ENCODE data around the gene RUBCN.

RUBCN gene

DNA sequence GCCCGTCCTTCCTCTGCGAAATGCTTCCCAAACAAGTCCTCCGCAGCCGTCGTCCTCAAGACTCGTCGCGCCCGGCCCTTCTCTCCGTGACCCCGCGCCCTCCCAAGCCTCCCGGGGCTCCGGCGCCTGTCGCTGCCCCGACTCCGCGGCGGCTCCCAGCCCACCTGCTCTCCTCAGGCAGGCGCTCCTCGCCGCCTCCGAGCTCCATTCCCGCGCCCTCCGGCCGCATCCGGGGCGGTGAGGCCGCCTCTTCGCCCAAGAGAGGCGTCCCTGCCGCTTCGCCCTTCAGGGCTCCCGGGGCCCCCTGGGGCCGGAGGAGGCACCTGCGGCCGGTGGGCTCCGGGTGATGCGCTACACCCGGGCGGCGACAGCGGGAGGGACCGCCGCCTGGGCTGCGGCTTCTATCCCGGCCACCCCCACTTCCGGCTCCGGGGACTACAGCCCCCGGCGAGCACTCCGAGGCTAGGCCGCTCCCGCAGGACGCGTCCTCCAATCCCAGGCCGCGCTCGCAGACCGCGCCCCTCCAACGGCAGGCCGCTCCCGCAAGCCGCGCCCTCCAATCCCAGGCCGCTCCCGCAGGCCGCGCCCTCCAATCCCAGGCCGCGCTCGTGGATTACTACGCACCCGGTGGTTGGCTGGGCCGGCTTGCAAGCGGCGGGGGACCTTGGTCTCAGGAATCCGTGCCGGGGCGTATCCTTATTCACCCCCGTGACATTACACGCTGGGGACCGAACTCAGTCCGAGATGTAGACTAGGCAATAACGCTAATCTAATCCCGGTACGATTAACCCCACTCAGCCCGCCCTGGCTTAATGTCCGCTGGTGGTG is at the start of gene RUBCN:
Gene RUBCN (minus strand): TSS at position 414 of the 828 bp plus-strand sequence. CDS start 185 bp downstream, at position 229.
- DNase-seq = peak; percentile 99

DNA sequence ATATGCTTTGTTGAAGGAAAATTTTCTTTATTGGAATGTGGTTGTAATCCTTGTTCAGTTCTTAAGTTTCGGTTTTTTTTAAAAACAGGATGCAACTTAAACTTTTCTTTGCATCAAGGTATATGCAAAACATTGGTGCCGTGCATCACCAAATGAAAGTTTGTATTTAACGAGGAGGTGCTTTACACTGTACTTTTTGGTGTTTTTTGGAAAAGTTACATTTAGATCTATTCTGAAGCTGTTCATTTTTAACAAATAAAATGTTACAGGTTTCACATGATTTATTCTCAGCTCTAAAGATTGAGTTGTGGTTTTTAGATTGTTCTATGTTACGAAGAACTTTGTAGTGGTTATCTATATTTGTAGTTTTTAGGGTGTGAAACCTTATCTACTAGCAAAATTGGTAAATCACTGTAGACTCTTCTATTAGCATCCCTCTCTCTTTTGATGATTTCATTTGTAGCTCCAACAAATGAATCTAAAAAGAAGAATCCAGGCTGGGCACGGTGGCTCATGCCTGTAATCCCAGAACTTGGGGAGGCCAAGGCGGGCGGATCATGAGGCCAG is 47.4 kb upstream of the RUBCN start:
- DNase-seq = no peak

DNA sequence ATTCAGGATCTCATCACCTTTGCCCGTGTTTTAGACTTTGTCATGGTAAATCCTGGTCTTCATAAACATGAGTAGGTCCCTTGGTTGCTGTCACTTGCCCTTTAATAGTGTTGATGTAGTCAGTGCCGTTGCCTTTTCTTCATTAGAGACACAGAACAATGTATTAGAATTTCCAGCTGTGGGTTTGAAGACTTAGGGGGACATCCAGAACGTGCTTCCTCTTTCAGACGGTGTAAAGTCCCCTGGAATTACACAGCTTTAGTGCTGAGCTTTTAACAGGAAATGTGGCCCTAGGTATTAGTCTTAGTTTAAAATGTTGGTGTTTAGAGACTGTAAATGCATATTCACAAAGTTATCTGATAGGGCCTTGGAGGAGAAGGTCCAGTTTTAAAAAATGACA is 45.5 kb upstream of the RUBCN start:
- no peak for DNase-seq

DNA sequence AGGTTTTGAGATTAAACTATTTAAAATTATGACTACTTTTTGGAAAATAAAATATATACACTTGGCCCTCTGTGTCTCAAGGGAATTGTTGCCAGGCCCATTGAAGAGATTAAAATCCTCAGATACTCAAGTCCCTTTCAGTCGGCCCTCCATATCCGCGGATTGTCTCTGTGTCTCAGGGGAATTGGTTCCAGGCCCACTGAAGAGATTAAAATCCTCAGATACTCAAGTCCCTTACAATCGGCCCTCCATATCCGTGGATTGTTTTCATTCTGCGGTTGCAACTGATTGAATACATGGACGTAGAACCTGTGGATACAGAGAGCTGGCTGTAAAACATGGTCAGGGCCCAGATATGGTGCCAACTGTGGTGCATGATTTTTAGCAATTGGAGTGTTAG is 38.6 kb upstream of the RUBCN start:
- DNase-seq = no peak

DNA sequence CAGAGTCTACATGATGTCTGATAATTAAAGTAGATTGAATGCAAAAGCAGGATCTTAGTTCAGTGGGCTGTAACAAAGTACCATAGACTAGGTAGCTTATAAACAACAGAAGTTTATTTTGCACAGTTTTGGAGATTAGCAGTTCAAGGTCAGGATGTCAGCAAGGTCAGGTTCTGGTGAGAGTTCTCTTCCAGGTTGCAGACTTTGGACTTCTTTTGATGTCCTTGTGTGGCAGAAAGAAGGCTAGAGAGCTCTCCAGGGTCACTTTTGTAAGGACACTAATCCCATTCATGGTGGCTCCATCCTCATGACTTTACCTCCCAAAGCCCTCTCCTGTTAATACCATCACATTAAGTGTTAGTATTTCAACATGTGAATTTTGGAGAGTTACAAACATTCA is 25.1 kb upstream of the RUBCN start:
- no peak for DNase-seq

DNA sequence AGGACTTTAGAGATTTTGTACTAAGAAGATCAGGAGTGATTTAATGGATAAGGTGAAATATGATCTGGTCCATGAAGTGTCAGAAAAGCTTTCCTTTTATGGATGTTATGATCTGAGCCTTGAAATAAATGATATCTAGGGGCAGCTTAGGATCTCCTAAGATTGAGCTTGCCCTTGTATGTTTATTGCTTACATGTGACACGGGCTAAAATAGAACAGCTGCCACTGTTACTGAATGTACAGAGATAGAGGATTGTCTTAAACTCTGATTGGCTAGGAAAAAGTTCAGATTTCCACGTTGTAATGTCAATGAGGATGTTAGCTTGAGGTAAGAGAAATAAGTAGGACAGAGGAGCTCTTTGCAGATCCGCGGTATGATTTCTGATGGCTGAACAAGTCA is 21.8 kb upstream of the RUBCN start:
- no peak for DNase-seq

DNA sequence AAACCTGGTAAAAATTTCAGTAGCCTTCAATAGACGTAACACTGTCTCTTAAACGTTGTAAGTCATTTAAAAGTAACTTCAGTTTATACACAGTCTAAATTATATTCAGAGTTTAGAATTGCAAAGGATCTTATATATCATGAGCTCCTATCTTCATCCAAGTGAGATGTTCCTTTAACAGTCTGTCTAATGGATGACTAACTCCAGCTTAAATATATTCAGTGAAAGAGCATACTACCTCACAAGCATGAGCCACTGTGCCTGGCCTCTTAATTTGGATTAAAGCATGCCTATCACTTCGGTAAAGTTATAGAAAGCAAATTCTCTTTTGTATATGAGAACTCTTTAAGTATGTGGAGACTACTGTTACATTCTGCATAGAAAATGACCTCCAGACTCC is 20.0 kb upstream of the RUBCN start:
- DNase-seq = no peak

DNA sequence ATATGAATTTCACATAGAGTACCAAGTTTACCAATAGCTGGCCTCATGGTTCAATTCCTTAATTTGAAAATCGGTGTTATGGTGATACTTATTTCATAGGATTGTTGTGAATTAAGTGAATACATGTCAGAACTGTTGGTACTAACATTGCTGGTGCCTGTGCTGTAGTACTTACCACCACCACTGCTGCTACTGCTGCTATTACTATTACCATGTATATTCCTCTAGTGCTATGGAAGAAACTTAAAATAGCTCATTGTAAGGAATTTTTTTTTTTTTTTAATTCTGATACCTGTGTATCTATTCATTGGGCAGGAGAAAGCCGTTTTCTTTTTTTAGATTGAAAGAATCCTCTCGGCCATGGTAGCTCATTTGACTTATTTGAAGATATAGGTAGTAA is 16.6 kb upstream of the RUBCN start:
- DNase-seq = no peak

DNA sequence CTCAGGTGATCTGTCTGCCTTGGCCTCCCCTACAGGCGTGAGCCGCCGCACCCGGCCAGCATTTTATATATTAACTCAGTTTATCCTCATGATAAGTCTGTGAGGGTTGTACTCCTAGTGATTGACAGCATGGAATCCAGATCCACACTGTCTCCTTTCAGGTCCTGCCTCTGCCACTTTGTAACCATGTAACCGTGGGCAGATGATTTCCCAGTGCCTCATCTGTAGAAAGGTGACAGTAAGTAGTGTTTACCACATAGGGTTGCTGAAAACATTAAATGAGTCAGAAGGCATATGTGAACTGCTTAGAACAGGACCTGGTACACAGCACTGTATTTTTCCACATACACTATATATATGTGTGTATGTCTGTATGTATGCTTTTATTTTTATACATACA is 15.4 kb upstream of the RUBCN start:
- DNase-seq = no peak

DNA sequence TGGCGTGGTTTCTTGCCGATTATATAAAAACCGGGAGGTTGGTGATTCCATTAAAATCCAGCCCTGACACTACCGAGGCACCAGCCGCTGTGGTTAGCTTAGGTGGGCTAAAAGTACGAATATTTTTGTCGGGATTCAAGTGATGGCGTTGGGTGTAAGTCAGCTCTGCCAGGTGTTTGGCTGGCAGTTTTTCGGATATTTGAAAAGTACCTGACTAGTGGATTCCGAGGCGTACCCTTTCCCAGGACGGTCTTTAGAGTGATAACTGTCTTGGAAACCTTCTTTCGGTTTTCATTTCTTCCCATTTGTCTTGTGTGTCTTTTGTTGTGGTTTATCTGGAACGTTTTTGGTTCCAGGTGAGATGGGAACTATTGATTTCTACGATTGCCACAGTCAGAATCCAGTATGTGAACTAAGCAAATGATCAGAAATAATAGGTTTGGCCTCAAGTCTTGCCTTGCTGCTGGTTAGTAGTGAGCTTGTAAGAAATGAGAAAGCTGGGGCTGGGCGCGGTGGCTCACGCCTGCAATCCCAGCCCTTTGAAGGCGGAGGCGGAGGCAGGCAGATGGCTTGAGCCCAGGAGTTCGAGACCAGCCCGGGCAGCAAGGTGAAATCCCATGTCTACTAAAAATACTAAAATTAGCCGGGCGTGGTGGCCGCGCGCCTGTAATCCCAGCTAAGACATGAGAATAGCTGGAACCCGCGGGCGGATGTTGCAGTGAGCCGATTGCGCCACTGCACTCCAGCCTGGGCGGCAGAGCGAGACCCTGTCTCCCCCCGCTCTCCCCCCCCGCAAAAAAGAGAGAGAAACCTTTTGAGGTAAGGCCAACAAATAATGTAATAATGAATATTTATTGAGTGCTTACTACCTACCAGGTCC is 14.4 kb upstream of the RUBCN start:
- DNase-seq = peak; percentile 68

DNA sequence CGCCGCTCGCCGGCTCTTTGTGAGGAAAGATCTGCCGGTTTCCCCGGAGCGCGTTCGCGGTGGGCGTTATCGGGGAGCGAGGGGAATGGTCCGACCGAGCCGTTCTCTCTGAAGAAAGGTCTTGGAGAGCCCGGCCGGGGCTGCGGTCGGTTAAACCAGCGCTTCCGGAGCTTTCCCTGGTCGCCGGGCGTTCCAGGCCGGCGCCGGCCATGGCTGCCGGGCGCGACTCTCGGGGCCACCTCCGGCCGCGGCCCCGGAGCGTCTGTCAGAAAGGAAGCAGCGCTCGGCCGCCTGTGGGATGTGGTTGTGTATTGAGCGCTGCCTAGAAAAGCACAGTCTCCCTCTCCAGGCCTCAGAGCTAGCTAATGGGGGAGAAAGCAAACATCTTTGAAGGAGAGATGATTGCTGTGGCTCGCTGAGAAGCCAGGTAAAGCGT is 13.7 kb upstream of the RUBCN start:
- peak; percentile 78 for DNase-seq

DNA sequence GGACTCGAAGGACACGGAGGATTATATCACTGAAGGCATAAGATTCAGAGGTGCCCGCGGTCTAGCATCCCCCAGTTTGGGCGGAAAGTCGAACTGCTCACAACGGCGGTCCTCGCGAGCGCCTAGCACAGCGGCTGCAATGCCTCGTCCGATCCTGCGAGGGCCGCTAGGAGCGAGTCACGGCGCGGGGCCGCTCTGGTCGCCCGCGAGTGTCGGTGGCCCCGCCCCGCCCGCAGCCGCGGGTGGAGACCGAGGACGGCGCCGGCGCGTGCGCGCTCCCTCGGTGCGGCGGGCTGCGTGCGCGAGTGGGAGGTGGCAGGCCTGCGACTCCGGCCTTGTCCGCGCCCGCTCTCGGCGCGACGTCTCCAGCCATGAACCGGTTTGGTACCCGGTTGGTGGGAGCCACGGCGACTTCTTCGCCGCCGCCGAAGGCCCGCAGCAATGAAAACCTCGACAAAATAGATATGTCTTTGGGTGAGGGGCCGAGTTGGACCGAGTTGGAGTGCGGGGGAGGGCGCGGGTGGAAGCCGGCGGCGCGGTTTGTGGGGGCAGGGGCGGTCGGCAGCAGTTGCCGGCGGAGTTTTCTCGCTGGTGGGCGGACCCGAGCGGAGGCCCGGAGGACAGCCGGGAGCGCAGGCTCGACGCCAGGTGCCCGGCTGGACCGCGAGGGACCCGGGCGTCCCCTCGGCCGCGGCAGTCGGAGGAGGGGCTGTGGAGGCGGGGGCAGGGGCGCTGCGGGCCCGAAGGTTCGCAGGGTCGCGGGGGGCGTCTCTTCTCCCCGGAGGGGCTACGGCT is 13.1 kb upstream of the RUBCN start, which contains the start of gene FYTTD1:
Gene FYTTD1 (plus strand): TSS at position 283 of the 795 bp plus-strand sequence. CDS start 89 bp downstream, at position 372.
- DNase-seq = peak; percentile 96

DNA sequence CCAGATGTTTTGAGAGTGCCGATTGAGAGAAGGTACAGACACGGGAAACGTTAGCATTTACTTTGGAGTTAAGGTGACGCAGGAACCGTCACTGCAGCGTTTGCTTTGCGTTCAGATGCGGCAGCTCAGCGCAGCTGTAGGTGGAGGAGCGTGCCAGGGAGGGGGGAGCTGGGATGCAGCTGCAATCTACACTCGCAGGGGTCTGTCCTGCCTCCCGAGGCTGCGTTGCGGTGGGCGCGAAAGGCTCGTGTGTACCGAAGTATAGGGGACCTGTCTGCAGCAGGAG is 12.6 kb upstream of the RUBCN start:
- peak; percentile 87 for DNase-seq

DNA sequence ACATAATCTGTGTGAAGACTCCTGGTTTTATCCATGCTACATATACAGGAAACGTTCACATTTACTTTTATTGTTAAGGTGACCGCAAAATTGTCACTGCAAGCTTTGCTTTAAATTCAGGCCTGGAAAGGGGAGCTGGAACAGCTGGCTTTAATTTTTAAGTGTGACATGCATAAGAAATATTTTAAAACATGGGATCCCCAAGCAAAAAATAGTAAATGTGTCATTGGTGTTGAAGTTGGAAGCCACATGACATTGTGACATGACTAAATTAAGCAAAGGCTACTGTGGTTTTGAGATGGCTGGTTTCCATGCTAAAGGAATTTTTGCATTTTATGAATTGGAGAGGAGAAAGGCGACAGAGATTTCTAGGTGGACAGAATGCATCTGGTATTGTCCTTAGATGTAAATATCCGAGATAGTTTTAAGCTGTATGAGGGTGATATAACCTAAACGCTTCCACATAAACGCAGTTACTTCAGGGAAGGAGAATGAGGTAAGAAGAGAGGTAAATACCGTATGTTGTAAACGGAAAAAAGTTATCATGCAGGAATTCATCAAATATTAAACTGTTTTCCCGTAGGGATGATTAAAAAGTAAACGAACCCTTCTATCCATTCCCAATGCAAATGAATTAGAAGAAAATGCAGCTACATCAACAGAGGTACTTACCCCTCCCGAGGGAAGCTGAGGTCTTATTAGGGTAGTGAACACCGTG is 12.1 kb upstream of the RUBCN start:
- DNase-seq = peak; percentile 34

DNA sequence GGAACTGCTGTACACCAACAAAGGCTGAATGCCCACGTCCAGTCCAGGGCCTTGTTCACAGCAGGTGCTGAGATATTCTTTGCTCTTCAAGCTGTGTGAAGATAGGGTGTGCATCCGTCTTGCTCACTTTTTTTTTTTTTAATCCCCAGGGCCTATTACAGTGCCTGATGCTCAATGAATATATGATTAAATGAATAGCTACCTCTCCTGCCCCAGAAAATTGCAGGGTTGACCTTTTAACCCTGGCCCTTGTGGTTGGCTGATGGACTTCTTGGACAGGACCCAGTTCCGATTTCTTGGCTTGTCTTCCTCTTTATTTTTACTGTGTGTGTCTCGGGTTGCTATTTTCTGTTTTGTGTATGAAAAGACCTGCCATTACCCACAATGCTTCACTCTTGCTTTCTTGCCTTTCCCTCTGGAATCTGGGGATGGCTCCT is 10.1 kb upstream of the RUBCN start:
- peak; percentile 41 for DNase-seq

DNA sequence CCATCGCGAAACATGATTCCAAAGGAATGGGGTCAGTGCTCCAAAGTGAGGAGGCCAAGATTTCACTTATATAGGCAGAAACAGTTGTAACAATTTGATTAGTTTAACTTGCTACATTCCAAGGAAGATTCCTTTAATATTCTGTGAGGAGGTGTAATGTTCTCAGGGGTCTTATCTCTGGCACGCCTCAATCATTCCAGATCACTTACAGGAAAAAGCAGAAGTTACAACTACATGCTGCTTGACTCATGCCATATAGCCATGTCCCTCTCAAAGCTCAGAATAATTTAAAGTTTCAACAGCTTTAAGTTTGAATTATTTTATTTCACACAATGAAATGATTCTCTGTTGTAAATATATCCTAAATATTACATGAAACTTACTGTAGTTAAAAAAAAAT is 9.5 kb upstream of the RUBCN start:
- DNase-seq = no peak

DNA sequence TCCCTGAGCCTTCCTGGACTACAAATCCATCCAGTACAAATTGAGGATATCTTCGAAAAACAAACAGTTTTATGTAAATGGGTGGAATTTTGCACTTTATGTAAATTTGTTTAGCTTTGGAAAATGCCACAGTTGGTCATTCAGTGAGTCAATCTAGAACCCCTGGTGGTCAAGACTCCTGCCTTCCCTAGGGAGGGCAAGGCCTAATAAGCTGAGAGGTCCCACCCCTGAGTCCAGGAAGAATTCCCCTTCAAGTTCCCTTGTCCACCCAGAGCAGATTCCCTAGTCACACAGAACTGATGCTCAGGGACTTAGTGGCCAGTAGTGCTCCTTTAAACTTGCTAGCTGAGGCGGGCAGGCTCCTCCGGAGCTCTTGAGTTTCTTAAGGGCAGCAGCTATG is 6.1 kb upstream of the RUBCN start:
- no peak for DNase-seq

DNA sequence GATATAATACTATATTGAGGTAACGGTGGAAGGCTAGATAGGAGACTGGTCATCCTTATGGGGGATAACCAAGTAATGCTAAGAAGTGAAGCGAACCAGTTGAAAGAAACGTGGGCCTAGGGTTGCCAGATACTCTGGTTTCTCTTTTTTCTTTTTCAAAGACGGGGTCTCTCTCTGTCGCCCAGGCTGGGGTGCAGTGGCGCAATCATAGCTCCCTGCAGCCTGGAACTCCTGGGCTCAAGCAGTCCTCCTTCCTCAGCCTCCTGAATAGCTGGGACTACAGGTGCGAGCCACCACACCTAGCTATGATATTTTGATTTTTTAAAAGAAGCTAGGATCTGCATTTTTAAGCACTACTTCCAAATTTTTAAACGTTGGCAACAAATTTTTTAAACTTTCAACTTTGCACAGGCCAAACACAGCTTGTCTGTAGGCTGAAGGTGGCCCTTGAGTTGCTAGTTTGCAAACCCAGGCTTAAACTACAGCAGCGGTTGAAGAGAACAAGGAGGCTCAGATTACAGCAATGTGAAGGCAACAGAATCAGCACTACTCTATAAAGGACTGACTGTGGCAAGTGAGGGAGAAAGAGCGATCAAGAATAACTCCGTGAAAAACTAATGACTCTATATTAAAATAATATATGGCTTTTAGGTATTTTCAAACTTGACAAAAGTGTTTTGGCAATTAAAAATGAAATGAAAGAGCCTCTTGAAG is 1.2 kb upstream of the RUBCN start:
- no peak for DNase-seq

DNA sequence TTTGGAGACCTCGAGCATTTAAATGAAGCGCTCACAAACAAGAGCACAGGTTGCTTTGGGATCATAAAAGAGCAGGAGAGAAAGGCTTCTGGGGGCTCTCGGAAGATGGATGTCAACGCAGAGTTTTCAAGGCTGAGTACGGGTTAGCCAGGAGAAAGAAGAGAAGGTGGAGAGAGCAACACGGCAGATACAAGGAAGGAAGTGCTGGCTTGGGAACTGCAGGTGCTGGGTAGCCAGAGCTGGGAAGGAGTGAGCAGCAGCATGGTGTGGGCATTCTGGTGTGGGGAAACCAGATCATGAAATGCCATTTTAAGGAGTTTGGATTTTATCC is 580 bp upstream of the RUBCN start:
- no peak for DNase-seq

DNA sequence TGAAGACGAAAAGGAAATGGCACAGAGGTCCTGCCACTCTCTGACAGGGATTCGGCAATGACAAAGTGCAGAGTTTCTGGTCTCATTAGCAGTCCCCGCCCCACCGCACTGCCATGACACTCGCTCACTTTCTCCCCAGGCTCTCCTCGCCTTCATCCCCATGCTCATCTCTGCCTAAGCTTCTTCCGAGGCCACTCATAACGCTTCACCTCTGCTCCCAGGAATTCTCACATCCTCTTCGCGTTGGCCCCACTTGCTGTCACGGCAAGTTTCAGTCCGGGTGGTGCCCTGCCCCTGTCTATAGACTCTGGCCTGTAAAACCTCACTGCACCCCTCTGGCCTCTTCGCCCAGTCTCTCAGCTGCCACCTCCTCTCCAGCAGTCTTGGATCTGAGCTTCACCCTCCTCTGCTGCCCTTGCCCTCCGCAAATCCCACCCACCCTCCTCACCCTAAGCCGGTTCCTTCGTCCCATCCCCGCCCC is 654 bp downstream of the RUBCN start:
- DNase-seq = peak; percentile 47

DNA sequence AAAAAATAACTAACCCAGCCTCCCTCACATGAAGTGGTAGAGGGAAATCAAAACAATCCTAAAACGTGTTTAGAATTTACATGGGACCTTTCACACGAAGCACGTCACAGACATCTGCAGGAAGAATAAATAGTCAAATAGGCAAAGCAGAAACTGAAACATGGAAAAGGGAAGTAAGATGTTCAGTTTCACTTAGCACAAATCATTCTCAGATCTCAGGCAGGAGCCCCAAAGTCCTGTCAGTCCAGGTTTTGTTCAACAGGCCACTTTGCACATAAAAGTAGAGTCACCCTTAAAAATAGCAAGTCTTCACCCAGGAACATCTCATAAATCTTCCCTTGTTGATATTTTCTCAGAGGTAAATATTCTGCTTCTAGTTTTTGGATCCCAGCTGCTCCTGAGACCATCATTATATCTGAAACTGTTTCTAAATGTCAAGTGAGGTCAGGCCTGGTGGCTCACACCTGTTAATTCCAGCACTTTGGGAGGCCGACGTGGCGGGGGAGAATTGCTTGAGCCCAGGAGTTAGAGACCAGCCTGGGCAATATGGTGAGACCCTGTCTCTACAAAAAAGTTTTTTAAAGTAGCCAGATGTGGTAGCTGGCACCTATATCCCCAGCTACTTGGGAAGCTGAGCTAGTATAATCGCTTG is 1.9 kb downstream of the RUBCN start:
- DNase-seq = no peak

Measured in NCI-H69 (cell line).